Measurements from ENCODE around the gene AP3B2.

- no peak for TF ChIP-seq CTCF (IDR thresholded peaks at IDR 0.05)
- TF ChIP-seq POLR2A (IDR thresholded peaks at IDR 0.05), result peak; percentile 36 to 75
Measured at GRCh38 chr15:82749951-82750830, 40.5 kb upstream of the AP3B2 start.
